GM18909 (cell line): ENCODE measurements around the gene TMEM52B.
A peak's percentile ranks its signal among the peaks of the same experiment; 100 is the strongest.
"Not testable (repeated sequence)": the region's sequence is repeated elsewhere in the genome, so short reads cannot be mapped to it uniquely, and the experiment has no call there.

Experiments
- ATAC-seq: cut with Tn5 transposase; IDR thresholded peaks from one replicate; pipeline ENCODE4 v1.9.1; 2021; ENCODE audit warnings: mild to moderate bottlenecking; ENCODE audit not compliant: unreplicated experiment, poor library complexity

TMEM52B gene

GRCh38 chr12:10169104-10169503 is 9.7 kb upstream of the TMEM52B start:
- ATAC-seq = no peak

DNA sequence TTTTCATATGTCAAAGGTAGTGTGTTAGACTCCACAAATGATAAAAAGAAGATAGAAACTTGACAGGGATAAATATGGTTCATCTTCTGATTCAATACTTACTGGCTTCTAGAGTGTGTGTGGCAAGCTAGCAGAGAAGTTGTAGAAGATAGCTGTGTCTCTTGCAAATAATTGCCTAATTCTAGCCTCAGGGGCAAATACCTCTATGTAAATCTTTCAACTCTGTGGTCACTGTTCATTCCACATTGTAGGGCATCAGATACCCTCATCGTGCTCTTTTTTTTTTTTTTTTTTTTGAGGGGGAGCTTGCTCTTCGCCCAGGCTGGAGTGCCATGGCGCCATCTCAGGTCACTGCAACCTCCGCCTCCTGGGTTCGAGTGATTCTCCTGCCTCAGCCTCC is 8.6 kb upstream of the TMEM52B start:
- no peak for ATAC-seq

GRCh38 chr12:10171973-10172728 is 6.7 kb upstream of the TMEM52B start, which contains the start of gene OLR1:
Gene OLR1 (minus strand): TSS chr12:10172132. CDS start chr12:10172077, 55 bp downstream.
- ATAC-seq = no peak

GRCh38 chr12:10174986-10175614 is 3.7 kb upstream of the TMEM52B start:
- no peak for ATAC-seq

GRCh38 chr12:10175846-10176636 is 2.8 kb upstream of the TMEM52B start:
- ATAC-seq = no peak

DNA sequence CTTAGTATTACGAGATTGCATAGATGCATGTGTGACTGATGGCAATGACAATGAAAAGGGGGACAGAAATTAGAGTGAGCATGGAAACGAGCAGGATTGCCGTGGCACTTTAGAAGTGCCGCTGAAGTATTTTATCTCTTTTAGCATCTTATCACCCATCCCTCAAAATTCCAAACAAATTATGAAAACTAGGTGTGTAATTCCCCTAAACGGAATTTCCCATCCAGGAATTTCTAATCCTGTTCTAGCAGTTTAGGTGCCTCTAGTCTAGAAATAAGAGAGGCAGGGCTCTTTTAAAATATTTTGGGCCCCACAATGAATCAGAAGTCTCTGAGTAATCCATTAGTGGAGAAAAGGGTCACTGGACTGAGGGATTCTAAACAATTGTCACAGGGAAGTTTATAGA is 947 bp downstream of the TMEM52B start:
- ATAC-seq = no peak

- no peak for ATAC-seq
These were observed 3.7 kb downstream of the TMEM52B start for GRCh38 chr12:10182354-10183049.

DNA sequence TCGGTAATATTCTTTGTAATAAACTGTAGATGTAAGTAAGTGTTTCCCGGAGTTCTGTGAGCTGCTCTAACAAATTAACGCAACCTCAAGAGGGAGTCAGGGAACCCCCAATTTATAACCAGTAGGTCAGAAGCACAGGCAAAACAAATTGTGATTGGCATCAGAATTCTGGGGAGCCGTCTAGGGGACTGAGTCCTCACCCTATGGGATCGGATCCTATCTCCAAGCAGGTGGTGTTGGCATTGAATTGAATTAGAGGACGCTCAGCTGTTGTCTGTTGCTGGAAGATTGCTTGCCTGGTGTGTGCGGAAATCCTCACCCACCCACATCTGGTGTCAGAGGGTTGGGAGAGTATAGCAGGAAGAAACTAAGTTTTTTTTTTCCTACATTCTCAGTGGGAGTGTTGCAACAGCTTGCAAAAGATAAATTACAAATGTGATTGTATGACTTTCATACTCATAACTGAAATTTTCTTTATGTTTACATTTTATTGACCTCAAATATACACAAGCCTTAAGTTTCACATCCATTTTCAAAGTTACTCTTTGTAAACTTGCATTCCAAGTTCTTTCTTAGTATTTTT is 5.5 kb downstream of the TMEM52B start:
- ATAC-seq = no peak

DNA sequence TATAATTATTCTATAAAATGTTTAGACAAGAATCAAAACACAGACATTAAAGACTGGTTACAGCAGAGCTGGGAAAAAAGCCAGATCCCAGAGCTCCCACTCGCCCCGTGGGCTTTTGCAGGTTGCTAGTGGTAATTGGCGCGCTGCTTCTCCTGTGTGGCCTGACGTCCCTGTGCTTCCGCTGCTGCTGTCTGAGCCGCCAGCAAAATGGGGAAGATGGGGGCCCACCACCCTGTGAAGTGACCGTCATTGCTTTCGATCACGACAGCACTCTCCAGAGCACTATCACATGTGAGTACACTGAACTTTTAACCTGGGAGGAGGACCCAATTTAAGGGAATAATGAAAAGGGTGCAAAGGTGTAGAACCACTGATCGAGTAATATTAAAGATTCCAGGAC is 7.5 kb downstream of the TMEM52B start:
- ATAC-seq = no peak

DNA sequence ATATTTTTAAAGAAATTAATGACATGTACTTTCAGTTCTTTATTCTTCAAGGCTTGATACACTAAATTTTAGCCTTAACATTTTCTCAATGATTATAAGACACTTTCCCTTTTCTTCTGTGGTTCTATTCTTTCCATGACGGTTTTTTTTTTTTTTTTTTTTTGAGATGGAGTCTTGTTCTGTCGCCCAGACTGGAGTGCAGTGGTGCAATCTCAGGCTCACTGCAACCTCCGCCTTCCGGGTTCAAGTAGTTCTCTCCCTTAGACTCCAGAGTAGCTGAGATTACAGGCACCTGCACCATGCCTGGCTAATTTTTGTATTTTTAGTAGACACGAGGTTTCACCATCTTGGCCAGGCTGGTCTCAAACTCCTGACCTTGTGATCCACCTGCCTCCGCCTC is 8.1 kb downstream of the TMEM52B start:
- not testable (repeated sequence) for ATAC-seq

DNA sequence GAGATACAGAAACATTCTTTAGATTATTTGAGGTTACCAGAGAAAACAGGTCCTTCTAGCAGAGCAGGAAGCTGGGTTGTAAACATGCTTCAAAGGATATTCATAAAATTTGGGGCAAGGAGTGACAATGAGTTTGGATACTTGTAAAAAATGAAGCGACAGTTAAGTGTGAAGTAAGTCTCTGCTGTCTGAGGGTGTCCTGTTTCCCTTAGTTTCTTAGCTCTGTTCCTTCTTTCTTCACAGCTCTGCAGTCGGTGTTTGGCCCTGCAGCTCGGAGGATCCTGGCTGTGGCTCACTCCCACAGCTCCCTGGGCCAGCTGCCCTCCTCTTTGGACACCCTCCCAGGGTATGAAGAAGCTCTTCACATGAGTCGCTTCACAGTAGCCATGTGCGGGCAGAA is 10.8 kb downstream of the TMEM52B start:
- no peak for ATAC-seq

- ATAC-seq = peak; percentile 90
These were observed 11.9 kb downstream of the TMEM52B start for GRCh38 chr12:10190558-10191388.

DNA sequence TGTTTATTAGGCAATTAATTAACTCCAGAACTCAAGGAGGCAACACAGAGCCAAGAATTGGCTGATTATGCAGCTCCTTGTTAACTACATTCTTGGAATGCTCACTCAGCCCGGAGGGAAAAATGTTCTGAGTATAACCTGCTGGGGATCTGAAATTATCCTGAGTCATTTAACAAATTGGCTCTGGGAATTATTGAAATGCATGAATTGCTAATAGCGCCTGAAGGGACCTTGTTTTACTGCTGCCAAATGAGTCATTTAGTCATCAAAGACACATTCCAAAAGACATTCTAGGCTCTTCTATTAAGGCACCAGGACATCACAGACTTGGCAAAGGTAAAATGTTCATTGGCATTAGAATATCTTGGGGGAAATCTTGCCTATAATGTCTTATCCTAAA is 13.0 kb downstream of the TMEM52B start:
- ATAC-seq = no peak

DNA sequence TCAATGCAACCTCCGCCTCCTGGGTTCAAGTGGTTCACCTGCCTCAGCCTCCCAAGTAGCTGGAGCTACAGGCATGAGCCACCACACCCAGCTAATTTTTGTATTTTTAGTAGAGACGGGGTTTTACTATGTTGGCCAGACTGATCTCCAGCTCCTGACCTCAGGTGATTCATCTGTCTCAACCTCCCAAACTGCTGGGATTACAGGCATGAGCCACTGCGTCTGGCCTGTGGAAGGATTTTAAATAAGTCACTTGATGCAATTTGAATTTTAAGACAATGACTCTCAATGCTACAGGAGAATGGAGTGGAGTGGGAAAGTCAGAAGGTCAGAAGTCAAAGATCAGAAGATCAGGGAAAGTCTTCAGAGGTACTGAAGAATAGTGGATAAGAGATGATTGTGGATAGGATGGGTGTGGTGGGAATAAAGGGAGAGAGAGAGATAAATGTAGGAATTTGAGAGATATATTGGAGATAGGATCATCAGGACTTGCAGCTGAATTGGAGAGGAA is 15.4 kb downstream of the TMEM52B start:
- ATAC-seq = no peak

- ATAC-seq = peak; percentile 87
These were observed 17.4 kb downstream of the TMEM52B start for GRCh38 chr12:10196210-10196609.

DNA sequence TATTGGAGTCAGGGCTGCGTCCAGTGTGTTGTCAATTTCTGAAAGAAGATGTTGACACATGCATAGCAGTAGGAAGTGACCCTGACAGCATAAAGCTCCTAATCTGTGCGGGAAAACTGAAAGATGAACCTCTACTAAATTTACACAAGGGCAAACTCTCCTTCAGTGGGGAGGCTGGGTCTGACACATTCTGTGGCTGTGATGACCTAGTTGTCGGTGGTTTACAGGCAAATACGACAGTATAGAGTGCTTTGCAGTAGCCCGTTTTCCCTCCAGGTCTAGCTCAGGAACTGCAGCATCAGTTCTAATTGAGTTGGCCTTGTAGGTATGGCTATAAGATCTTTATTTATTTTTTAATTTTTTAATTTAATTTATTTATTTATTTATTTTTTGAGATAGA is 19.0 kb downstream of the TMEM52B start:
- ATAC-seq = no peak

- ATAC-seq = not testable (repeated sequence)
These were observed 25.7 kb downstream of the TMEM52B start for GRCh38 chr12:10204495-10204894.

- no peak for ATAC-seq
These were observed 26.5 kb downstream of the TMEM52B start for GRCh38 chr12:10205220-10205807.

- no peak for ATAC-seq
These were observed 28.3 kb downstream of the TMEM52B start for GRCh38 chr12:10207136-10207535.
